Stimulated activated CD4-positive, alpha-beta T cell treated with anti-CD3 and anti-CD28 coated beads, TNF-alpha, amount 100 ng/mL, for 48 hours (primary cell): Measurements from ENCODE around the gene RSPO4.

Experiments used
- DNase-seq, 3 donors: peaks; one replicate each; pipeline ENCODE4 v3.0.0-alpha.2; 2020; ENCODE audit warnings: low read depth in 3 of 3

Gene RSPO4

DNA sequence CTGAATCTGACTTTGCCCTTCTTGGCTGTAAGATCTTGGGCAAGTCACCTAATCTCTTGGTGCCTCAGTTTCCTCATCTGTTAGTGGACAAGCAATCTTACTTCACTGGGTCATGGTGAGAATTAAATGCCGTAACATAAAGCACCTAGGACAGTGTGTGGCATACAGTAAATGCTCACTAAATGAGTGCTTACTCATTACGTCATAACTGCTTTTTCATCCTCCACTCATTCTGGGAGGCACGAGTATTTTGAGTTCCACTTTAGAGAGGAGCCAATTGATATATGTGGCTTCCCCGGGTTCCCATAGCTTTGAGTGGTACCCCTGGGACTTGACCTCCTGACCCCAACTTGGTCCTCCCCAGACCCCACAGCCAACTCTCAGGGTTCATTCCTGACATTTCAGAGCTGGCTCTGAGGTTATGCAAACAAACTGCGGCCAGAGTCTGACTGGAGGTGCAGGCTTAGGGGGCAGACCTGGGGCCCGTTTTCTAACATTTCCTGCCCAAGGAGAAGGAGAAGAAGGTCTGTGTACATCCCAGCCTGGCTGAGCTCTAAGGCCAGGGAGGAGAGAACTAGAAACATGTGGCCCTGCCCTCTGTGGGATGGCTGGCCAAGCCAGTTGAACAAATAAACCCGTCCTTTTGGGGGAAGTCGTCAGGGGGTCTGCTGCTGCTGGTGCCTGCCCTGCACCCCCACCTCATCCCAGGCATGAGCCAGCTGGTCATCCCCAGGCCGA, 91.8 kb downstream of the RSPO4 start:
- DNase-seq: no peak

DNA sequence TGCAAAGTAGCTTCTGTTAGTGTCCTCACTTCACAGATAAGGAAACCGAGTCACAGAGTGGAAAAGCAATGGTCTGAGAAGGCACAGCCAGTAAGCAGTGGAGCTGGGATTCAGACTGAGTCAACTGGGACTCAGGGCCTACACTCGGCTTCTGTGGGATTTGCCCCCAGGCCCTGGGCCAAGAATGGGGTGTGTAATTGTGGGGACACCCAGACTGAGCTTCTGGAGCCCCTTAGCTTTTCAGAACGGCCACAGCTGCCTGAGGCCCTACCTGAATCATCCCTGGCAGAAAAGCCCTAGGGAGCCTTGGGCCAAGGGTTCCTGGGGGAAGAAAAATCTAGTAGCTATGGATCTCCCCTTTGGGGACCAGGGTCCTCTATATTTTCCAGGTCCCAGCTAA, 92.5 kb downstream of the RSPO4 start:
- DNase-seq: no peak
